GM12878 (cell line): ENCODE measurements around the gene TCERG1L. TPM values are rescaled to one million over a fixed set of nuclear protein-coding genes. Genes with fewer than 3 reads are reported as not detected.

Experiments
- BRCA1 ChIP-seq: IDR thresholded peaks from 2 replicates; pipeline ENCODE4 v1.6.1; 2011; ENCODE audit warnings: low read depth, low read length, improper control_type of control experiment
- MEF2B ChIP-seq: fragments of 450-650 bp; IDR thresholded peaks from 2 replicates; pipeline ENCODE4 v1.6.1; 2018; ENCODE audit warnings: mild to moderate bottlenecking, moderate library complexity; ENCODE audit not compliant: partially characterized antibody, poor library complexity, severe bottlenecking
- MYB ChIP-seq: fragments of 150-350 bp; IDR thresholded peaks from 2 replicates; pipeline ENCODE4 v1.6.1; 2014; ENCODE audit warnings: mild to moderate bottlenecking, low read depth, low read length, borderline replicate concordance
- POLR2AphosphoS2 ChIP-seq: IDR thresholded peaks from 2 replicates; pipeline ENCODE4 v1.6.1; 2011; ENCODE audit warnings: low read depth, mild to moderate bottlenecking, low read length, improper control_type of control experiment, moderate library complexity
- POU2F2 ChIP-seq: IDR thresholded peaks from 3 replicates; pipeline ENCODE4 v1.6.1; 2011; ENCODE audit warnings: low read depth, mild to moderate bottlenecking, low read length, borderline replicate concordance
- STAT1 ChIP-seq: fragments of 450-650 bp; conservative IDR thresholded peaks from 2 replicates; pipeline ENCODE4 v1.6.1; 2014; ENCODE audit warnings: antibody characterized with exemption, mild to moderate bottlenecking
- TCF12 ChIP-seq: IDR thresholded peaks from 2 replicates; pipeline ENCODE4 v1.6.1; 2011; ENCODE audit warnings: low read depth, mild to moderate bottlenecking, low read length
- ZBED1 ChIP-seq: IDR thresholded peaks from 2 replicates; pipeline ENCODE4 v1.6.1; 2016; ENCODE audit warnings: borderline replicate concordance
- polyA plus RNA-seq, 11 experiments: library from polyadenylated mRNA; depleted of rRNA in 4 of 11; unstranded in 6 of 11; stranded (reverse) in 5 of 11; fragments of >200 nt; fragmentation: Nextera tagmentation in 4 of 11; fragmentation: Illumina TruSeq in 1 of 11; extraction: Ambion mirVana in 4 of 11; extraction: Trizol in 1 of 11; gene quantifications; 1 replicate in 1 of 11; 2 replicates in 10 of 11; pipeline versions ENCODE4 v1.2.1 to v1.2.3, GENCODE V29; 2011 to 2016; ENCODE audit warnings: inconsistent platforms in 2 of 11, missing spikeins in 2 of 11, low read depth in 1 of 11
- total RNA-seq, 4 experiments: library from RNA; depleted of rRNA in 3 of 4; stranded (reverse); fragments of >200 nt in 3 of 4; fragmentation: Illumina TruSeq in 1 of 4; extraction: Trizol in 1 of 4; gene quantifications; 2 replicates each; pipeline versions ENCODE4 v1.2.1 to v1.2.3, GENCODE V29; 2013 to 2021
- TF ChIP-seq, protein P1 (sequence below): IDR thresholded peaks from 2 replicates; pipeline ENCODE4 v1.6.1; 2012; ENCODE audit warnings: low read depth, low read length, improper control_type of control experiment
- TF ChIP-seq, protein P2 (sequence below): fragments of 450-650 bp; IDR thresholded peaks from 2 replicates; pipeline ENCODE4 v1.6.1; 2016; ENCODE audit warnings: mild to moderate bottlenecking, moderate library complexity, borderline replicate concordance

TCERG1L gene
- total and polyA plus RNA-seq, 10 of the 15 experiments (the other 5 are each of a cell fraction or from before 2014, with no cell fraction given) = not detected

DNA sequence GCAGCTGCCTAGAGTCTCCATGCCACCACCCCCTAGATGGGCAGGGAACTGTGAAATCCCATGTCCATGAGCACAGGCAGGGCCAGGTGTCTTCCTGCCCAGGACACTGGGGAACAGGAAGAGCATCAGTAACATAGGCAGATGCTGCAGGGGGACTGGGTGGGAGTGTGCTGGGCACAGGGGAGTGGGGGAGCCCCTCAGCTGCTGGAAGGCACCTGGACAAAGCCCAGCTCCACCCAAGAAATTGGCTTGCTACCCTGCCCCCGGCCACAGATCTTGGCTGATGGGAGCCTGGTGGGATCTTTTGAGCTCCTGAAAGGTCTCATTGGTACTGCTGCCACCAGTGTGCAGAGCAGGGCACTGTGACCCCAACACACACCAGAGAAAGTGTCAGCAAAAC, 66.7 kb downstream of the TCERG1L start (continued):
- TF ChIP-seq, protein P1, sequence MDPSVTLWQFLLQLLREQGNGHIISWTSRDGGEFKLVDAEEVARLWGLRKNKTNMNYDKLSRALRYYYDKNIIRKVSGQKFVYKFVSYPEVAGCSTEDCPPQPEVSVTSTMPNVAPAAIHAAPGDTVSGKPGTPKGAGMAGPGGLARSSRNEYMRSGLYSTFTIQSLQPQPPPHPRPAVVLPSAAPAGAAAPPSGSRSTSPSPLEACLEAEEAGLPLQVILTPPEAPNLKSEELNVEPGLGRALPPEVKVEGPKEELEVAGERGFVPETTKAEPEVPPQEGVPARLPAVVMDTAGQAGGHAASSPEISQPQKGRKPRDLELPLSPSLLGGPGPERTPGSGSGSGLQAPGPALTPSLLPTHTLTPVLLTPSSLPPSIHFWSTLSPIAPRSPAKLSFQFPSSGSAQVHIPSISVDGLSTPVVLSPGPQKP = no peak
- TF ChIP-seq MEF2B (no peak), POLR2AphosphoS2 (no peak), MYB (no peak), TCF12 (no peak), STAT1 (no peak), POU2F2 (no peak), BRCA1 (no peak), ZBED1 (no peak)
- TF ChIP-seq, protein P2, sequence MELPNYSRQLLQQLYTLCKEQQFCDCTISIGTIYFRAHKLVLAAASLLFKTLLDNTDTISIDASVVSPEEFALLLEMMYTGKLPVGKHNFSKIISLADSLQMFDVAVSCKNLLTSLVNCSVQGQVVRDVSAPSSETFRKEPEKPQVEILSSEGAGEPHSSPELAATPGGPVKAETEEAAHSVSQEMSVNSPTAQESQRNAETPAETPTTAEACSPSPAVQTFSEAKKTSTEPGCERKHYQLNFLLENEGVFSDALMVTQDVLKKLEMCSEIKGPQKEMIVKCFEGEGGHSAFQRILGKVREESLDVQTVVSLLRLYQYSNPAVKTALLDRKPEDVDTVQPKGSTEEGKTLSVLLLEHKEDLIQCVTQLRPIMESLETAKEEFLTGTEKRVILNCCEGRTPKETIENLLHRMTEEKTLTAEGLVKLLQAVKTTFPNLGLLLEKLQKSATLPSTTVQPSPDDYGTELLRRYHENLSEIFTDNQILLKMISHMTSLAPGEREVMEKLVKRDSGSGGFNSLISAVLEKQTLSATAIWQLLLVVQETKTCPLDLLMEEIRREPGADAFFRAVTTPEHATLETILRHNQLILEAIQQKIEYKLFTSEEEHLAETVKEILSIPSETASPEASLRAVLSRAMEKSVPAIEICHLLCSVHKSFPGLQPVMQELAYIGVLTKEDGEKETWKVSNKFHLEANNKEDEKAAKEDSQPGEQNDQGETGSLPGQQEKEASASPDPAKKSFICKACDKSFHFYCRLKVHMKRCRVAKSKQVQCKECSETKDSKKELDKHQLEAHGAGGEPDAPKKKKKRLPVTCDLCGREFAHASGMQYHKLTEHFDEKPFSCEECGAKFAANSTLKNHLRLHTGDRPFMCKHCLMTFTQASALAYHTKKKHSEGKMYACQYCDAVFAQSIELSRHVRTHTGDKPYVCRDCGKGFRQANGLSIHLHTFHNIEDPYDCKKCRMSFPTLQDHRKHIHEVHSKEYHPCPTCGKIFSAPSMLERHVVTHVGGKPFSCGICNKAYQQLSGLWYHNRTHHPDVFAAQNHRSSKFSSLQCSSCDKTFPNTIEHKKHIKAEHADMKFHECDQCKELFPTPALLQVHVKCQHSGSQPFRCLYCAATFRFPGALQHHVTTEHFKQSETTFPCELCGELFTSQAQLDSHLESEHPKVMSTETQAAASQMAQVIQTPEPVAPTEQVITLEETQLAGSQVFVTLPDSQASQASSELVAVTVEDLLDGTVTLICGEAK = no peak
